SU-DHL-6 (cell line): ENCODE measurements around the gene ACSL3.

Experiments
- EZH2phosphoT487 ChIP-seq: fragments of 200-600 bp; sonication (generic), shearing (Covaris generic); conservative IDR thresholded peaks from 2 replicates; pipeline ENCODE4 v1.6.1; 2018; ENCODE audit warnings: mild to moderate bottlenecking, antibody characterized with exemption, low read length, moderate library complexity, mixed read lengths
- TF ChIP-seq, protein P1 (sequence below): fragments of 200-600 bp; sonication (generic); IDR thresholded peaks from one replicate; pipeline ENCODE4 v1.5.1; 2017; ENCODE audit warnings: antibody characterized with exemption, mild to moderate bottlenecking, low read length, moderate library complexity; ENCODE audit not compliant: insufficient read depth, poor library complexity, severe bottlenecking

DNA sequence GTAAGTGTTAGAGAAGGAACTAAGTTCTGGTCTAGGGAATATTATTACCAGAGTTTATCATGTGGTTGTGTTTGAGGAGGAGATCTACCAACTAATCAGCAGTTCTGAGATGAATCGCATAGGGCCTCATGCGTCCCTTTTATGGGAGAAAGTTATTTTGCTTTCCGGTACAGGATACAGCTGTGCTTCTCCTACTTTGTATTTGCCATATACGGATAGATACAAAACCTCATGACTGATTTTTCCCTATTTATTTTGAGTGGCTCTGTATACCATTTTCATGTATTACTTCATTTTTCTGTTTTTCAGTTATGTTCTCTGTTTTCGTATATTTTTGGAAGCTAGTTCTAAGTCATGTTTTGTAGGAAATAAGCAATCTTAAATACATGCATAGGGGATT lies 66.8 kb downstream of the ACSL3 start:
- TF ChIP-seq, protein P1, sequence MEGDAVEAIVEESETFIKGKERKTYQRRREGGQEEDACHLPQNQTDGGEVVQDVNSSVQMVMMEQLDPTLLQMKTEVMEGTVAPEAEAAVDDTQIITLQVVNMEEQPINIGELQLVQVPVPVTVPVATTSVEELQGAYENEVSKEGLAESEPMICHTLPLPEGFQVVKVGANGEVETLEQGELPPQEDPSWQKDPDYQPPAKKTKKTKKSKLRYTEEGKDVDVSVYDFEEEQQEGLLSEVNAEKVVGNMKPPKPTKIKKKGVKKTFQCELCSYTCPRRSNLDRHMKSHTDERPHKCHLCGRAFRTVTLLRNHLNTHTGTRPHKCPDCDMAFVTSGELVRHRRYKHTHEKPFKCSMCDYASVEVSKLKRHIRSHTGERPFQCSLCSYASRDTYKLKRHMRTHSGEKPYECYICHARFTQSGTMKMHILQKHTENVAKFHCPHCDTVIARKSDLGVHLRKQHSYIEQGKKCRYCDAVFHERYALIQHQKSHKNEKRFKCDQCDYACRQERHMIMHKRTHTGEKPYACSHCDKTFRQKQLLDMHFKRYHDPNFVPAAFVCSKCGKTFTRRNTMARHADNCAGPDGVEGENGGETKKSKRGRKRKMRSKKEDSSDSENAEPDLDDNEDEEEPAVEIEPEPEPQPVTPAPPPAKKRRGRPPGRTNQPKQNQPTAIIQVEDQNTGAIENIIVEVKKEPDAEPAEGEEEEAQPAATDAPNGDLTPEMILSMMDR, result no peak
- TF ChIP-seq EZH2phosphoT487, result no peak
